Urothelium cell line (cell line): Measurements from ENCODE around the gene LARP4B.

ENCODE experiments used
- DNase-seq: peaks from one replicate; pipeline ENCODE4 v3.0.0; 2011; ENCODE audit warnings: low spot score, mixed read lengths
- FAIRE-seq: peaks from 2 replicates; lab custom pipeline; 2011; peaks lifted over from hg19 to GRCh38; lab: Jason Lieb, UNC

The LARP4B gene

DNA sequence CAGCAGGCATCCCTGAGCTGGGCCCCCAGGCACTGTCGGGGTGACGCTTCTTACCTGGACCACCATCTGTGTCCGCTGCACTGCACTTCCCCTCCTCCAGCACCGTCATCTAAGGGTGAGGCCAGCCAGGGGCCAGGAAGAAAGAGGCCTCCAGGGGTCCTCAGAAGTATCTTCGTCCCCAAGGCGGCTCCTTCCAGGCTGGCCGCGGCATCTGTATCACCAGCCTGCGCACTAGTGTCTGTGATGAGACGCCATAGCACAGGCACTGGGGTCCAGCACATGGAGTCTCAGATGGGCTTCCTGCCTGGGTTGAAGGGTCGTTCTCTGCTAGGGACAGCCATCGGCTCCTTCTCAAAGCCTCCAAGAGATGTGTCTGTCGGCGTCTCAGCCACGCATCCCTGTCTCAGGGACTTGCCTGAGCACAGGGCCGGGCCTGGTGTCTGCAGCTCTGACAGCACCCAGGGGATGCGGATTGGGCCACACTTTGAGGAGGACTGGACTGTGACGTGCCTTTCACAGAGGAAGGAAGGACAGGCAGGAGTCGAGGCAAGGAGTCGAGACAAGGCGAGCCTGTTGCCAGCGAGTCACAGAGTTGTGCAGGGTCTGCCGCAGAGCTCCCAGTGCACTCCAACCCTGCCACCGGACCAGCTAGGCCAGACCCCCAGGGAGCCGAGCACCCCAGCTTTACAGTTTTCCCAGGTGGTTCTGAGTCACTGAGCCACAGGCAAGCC lies 140.5 kb downstream of the LARP4B start:
- FAIRE-seq: no peak
- no peak for DNase-seq

DNA sequence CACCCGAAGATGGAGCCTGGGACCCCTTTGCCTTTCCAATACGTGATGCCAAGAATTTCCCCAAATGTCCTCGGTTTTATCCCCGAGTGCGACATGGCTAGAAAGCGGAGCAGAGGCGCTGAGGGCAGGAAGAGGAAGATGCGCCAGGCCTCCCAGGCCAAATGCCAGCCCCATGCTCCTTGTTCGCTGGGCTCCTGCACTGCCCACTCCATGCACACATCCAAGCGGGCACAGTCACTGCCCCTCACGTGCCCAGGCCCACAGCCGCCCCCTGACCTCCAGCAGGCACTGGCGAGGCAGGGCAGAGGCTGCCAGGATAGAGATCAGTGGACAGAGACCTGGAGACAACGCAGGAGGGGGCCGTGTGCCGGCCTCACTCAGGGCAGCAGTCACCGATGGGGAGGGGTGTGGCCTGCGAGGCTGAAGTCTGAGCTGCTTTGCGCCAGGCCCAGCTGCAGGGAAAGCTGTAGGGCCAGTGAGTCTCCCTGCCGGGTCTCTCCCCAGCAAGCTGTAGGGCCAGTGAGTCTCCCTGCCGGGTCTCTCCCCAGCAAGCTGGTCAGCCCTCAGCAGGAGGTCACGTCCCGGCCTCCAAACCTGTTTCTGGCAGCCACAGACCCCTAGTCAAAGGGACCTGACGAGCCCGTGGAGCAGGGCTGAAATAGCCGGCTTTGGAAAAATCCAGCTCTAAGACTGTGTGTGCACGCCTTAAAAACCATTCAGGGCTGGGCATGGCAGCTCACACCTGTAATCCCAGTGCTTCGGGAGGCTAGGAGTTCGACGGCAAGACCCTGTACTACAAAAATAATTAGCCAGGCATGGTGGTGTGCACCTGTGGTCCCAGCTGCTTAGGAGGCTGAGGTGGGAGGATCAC lies 141.4 kb downstream of the LARP4B start:
- FAIRE-seq (no peak), DNase-seq (no peak)

DNA sequence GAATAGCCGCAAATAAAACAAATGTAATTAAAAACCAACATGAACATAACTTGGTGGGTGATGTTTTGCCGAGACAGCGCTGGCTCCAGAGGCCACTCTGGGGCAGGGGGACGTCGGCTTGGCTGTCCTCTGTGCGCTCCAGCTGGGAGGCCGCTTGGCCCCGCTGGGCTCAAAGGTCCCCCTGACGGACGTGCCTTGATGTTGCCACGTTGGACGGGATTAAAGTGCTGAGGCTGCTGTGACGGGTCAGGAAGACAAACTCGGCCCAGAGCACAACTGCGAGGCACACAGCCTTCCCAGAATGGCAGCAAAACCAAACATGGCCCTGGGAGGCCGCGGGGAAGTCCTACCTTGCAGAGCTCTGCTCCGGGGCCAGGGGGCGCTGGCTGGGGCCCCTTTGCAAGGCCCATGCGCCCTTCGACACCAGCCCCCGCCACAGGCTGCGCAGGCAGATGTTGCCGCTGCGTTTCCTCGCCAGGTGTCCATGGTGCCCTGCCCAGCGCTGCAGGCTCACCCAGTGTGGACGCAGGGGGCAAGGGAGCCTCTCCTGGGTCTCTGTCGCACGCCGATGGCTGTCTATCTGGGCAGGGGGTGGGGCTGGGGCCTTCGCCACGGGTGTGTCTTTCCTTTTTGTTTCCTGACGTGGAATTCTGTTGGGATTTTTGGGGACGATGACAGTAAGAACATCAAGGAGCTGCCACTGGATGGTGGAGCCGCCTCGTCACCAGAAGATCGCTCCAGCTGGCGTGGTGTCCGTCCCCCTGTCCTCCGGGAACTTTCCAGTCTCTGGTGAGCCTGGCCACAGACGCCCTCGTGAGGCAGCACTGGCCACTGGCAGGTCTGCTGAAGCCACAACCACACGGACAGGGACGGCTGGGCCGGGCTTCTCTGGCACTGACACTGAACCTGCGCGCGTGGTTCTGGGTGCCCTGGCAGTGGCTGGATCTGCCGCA lies 142.4 kb downstream of the LARP4B start:
- DNase-seq (no peak), FAIRE-seq (no peak)

DNA sequence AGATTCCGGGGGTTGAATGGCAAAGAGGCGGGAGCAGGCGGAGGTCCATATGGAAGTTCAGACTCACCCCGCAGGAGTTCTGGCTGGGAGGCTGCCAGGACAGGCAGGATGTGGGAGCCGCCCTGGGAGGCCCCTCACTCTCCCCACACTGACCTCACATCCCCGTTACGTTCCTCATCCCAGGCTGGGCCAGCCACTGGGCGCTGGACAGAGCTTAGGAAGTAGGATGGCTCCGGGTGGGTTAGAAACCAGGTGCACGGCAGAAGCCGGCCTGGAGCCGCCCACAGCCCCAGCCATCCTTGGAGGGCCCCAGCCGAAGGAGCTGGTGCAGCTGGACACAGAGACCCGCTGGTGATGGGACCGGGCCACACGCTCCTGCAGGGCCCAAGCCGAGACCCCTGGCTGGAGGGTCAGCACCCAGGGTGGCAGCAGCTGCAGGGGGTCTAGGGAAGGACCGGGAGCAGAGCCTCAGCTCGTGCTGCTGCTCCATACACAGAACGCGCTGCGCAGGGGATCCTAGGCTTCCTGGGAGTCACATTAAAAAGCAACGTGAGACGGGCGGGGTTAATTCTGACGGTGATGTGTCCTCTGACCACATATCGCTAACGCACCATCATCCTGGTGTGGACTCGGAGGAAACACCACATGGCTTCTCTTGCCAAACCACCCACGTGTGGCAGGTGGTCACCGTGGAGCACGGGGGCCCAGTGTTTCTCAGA lies 143.4 kb downstream of the LARP4B start:
- FAIRE-seq: no peak
- DNase-seq: no peak

DNA sequence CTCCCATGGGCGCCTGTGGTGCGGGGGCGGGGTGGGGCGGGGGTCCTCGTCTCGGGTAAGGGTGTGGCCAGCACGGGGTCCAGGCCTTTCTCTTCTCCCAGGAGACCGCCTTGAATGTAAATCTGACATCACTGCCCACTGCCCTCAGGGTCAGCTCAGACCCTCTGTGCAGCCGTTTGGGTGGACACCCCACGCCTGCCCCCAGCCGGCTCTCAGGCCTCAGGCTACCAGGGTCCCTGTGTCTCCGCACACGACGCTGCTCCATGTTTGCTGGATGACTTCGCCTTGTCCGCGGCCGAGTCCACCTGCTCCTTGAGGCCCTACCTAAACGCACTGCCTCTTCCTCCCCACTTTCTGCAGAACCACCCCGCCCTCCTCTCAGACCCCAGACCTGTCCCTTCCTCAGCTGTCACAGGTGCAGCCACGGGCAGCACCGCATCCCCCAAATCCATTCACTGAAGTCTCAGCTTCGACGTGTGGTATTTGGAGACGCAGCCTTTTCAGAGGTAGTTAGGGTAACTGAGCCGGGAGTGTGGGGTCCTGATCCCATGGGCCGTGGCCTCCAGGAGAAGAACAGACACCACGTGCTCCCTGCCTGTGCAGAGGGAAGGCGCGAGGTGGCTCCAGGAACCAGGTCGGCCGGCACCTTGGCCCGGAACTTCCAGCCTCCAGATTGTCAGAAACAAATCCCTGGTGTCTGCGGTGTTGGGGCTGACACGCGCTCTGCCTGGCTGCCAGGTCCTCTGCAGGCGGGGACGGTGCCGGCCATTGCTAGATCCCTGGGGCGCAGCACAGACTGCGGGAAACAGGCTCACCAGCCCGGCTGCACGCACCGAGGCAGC lies 144.7 kb downstream of the LARP4B start:
- no peak for FAIRE-seq
- no peak for DNase-seq

DNA sequence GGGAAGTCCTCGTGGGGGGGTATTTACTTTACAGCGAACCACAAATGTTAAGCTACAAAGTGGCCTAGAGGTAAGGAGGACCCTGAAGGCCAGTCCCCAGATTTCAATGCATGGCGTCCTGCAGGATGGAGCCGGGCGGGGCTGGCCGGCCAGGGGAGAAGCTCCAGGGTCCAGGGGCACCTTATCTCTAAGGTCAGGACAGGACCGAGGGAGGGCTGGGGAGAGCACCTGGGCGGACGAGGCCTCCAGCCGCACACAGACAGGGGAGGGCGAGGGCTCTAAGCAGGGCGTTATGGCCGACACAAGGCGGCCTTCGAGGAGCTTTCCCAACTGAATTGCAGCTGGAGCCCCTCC lies 145.7 kb downstream of the LARP4B start:
- FAIRE-seq (no peak), DNase-seq (no peak)

DNA sequence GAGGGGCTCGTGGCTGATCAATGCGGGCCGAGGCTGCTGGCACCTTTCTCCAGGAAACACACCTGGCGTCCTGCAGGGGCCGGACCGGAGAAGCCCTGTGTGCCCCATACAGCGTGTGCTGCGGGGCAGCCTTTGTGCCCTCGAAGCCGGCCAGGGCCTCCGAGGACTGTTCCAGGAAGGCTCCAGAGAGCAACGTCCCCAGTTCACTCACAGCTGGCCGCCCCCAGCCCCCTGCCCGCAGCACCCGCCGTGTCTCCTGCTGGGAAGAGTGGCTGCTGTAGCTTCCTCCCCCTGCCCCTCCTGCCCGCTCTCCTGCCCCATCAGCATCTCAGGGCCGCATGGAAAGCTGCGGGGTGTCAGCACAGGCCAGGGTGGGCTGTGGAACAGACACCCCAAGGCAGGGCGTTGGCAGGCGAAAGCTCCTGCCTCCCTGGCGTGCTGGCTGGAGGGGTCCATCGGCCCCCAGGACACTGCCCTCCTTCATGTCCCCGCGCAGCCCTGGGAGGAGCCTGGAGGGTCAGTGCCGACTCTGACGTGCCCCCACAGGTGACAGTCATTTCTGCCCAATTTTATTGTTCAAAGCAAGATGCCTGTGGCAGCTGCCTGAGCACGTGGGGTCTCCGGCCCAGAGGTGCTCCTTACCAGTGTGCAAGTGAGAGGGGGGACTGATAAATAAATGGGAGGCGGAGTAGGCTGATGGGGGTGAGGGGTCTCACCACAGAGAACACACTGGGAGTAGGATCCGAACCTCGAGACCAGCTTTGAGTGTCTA lies 146.2 kb downstream of the LARP4B start:
- DNase-seq (no peak), FAIRE-seq (no peak)

DNA sequence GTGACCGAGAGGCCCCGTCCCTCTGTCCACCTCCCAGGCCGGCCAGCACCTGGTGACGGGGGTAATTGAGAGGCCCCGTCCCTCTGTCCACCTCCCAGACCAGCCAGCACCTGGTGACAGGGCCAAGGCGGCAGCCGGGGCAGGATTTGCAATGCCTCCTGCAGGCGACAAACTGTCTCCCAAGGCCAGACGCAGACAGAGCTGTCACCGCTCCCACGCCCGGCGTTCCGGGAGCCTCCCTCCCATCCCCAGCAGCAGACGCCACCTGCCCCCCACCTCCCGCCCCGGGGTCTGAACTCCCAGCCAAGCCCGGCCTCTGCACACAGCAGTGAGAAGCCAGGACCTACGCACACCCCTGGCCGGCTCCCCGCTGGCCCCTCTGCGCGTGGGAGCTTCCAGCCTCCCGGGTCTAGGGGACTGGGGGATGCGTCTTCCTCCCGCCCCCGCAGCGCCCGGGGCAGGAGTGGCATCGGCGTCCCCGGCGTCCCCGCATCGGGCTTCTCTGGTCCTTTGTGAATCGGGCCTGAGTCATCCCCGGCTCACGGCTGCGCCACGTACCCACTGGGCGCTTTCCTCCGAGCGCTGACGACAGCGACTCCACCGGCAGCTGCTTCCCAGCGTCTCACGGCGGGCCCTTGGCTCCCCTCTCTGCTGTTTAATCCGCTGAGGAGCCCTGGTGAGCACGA lies 147.0 kb downstream of the LARP4B start:
- DNase-seq (peak; percentile 48), FAIRE-seq (no peak)

DNA sequence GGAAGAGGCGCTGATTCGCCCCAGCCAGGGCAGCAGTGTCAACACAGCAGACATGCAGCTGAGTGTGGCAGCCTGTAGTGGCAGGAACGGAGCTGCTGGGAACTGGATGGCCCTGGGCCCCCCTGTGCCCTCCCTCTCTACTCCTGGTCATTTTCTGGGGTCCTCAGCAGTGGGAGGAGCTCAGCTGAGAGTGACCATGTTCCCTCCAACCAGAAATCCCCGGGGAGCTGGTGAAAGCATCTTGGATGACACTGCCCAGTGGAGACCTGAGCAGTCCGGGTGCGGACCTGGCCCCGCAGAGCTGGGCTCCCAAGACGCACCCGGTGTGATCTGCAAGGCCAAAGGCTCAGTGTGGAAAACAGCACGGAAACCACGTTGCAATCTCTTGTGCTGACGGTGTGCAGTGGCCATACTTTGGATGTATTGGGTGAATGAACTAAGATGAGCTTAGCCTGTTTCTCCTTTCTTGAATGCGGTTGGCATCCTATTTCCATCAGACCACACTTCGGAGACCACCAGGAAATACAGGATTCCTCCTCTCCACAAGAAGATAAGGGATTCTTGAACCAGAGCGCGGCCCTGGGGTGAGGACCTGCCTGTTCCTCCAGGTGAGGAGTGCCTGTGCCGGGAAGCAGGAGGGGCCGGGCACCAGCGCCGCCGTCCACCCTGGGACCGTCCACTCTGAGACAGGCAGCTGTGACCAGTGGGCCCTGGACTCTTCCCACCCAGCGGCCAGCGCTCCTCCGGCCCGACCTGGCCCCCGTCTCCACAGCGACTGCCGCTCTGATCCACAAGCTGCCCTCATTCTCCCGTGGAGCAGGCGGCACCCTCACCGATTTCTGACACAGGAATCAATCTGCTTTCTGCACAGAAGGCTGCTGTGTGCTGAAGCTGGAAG lies 148.5 kb downstream of the LARP4B start:
- DNase-seq (no peak), FAIRE-seq (no peak)

DNA sequence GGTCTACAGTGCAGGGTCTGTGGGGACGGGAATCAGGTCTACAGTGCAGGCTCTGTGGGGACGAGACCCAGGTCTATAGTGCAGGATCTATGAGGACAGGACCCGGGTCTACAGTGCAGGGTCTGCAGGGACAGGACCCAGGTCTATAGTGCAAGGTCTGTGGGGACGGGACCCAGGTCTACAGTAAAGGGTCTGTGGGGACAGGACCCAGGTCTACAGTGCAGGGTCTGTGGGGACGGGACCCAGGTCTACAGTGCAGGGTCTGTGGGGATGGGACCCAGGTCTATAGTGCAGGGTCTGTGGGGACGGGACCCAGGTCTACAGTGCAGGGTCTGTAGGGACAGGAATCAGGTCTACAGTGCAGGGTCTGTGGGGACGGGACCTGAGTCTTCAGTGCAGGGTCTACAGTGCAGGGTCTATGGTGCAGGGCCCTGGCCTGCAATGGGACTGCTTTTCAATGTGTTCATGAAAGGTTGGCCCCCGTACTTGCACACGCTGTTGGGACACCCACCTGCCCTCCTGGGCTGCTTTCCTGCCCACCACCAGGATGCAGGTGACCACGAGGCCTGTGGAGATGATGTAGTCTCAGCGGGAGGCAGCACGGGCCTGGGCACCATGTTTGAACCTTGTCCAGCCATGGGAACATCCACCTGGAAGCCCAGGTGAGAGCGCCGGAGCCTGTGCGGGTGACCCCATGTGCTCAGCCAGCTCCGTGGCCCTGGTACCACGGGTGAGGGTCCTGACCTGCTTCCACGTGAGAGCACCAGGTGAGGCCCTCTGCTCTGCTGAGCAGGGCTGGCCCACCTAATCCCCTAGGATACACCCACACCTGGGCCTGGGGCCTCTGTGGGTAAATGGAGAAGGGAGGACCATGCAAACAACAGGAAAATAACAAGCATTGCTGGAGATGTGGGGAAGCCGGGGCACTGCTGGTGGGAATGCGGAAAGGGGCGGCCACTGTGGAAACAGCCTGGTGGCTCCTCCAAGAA lies 150.7 kb downstream of the LARP4B start:
- DNase-seq: no peak
- FAIRE-seq: no peak

DNA sequence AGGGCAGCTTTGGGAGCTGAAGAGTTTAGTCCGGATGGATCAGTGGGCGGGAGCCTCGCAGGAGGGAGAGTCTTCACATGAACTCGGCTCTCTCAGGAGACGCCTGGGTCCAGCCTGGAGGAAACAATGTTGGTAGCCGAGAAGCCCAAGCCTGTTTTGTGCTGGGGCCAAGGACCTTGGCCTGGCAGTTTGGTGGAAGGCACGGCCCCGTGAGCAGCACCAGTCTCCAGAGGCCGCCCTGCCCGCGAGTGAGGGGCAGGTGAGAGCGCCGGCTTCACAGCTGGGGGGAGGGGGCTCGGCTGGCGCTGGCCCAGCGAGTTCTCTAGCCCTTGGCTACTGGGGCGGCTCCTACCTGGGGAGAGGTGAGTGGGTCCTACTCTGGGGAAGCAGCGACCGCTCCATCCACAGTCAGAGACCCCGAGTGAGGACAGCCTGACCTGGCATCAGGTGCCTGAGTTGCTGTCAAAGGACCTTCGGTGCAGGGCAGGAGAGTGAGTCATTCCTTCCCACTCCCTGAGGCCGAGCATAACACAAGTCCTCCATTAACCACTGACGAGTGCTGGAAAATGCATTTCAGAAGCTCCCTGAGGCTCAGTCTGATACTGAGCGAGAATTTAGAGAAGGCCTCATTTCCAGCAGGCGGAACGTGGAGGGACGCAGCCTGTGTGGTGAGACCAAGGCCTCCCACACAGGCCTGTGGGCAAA lies 152.7 kb downstream of the LARP4B start:
- no peak for FAIRE-seq
- no peak for DNase-seq

DNA sequence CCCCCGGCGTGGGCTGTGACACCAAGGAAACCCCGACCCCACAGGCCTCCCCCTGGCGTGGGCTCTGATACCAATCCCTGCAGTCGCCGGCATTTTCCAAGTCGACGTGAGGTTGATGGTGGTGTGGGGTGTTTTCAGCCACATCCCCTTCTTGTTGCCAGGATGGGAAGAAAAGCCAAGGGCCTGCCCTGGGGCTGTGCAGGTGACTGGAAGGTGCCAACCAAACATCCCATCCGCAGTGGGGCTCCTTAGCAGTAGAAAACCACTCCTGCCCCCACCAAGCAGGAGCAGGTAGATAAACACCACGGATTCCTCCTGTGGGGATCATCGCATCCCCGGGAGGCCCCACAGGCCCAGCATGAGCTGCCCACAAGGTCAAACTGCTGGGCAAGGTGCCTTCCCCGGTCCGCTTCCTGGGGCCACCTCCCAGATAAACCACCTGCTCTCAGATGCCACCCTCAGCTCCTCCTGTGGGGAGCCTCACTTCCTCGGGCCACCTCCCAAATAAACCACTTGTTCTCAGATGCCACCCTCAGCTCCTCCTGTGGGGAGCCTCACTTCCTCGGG lies 153.5 kb downstream of the LARP4B start:
- FAIRE-seq: no peak
- DNase-seq: no peak

DNA sequence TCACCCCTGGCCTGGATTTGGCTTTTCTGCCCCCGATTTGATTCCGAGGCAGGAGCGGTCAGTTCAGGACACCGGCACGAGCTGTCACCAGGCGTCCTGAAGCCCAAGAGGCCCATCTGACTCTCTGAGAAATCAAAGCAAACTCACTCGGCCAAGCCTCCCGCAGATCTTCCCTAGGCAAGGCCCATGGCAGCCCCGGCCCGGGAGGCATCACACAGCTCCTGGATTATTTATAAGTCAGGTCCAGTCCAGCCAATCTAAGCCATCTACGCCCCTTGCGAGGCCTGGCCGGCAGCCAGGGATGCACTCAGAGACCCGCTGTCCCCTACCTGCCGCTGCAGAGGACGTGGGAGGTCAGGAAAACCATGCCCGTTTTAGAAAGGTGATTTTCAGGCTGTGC lies 154.7 kb downstream of the LARP4B start:
- FAIRE-seq (no peak), DNase-seq (no peak)

DNA sequence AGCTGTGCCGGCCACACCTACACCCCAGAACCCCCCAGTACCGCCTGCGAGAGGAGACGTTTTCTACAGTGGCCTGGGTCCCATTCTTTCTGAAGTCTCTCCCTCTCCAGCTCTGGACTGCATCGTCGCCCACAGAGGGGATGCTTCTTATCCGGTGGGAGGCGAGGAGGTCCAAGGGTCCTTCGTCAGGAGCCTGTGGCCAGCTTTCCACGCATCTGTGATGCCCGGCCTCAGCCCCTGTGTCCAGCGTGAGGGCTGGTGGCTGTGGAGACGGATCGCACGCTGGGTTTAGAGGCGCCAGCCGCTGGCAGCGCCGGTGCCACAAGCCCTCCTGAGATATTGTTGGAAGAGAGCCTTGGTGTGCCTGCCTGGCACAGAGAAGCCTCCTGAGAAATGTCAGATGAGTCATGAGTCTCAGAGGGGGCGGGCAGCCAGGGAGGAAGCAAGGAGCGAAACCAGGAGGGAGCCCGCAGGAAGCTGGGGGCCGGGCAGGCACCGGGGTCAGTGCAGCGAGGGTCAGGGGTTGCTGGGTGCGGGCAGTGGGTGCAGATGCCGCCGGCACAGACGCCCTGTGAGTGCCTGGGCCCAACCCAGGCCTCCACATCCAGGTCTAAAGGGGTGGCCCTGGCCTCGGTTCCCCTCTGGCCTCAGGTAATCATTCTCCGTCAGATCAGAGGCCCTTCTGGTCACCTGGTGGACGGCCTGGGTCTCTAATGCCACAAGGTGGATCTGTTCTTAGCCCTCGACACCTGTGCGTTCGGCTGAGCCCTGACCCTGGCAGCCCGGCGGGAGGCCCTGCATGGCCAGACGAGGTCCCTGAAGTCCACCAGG lies 156.0 kb downstream of the LARP4B start:
- peak; percentile 47 for DNase-seq
- no peak for FAIRE-seq
